HG02759 (cell line): Measurements from ENCODE around the gene ZFP37.
A peak's percentile ranks its signal among the peaks of the same experiment; 100 is the strongest.
"Not testable (repeated sequence)": the region's sequence is repeated elsewhere in the genome, so short reads cannot be mapped to it uniquely, and the experiment has no call there.

Experiments
- ATAC-seq: cut with Tn5 transposase; IDR thresholded peaks from one replicate; pipeline ENCODE4 v1.9.1; 2021; ENCODE audit warnings: mild to moderate bottlenecking, moderate library complexity; ENCODE audit not compliant: unreplicated experiment

ZFP37 gene

GRCh38 chr9:113056191-113057106, at the start of gene ZFP37:
Gene ZFP37, minus strand, starts transcription at chr9:113056724. Its CDS starts 36 bp downstream, at chr9:113056688.
- peak; percentile 95 for ATAC-seq

GRCh38 chr9:113105345-113105744, 48.8 kb upstream of the ZFP37 start:
- ATAC-seq, result not testable (repeated sequence)

- no peak for ATAC-seq
These were observed 39.0 kb upstream of the ZFP37 start for GRCh38 chr9:113095561-113095960.

- not testable (repeated sequence) for ATAC-seq
These were observed 33.4 kb upstream of the ZFP37 start for GRCh38 chr9:113089924-113090323.

- not testable (repeated sequence) for ATAC-seq
These were observed 32.6 kb upstream of the ZFP37 start for GRCh38 chr9:113089143-113089505.

GRCh38 chr9:113088456-113089142, 32.1 kb upstream of the ZFP37 start:
- not testable (repeated sequence) for ATAC-seq

GRCh38 chr9:113062932-113063310, 6.4 kb upstream of the ZFP37 start:
- not testable (repeated sequence) for ATAC-seq

- ATAC-seq, result not testable (repeated sequence)
These were observed 5.9 kb upstream of the ZFP37 start for GRCh38 chr9:113062256-113062931.

GRCh38 chr9:113061072-113061850, 4.7 kb upstream of the ZFP37 start:
- not testable (repeated sequence) for ATAC-seq

- ATAC-seq, result not testable (repeated sequence)
These were observed 3.2 kb upstream of the ZFP37 start for GRCh38 chr9:113059581-113060284.

- ATAC-seq, result no peak
These were observed 669 bp upstream of the ZFP37 start for GRCh38 chr9:113057193-113057592.

- ATAC-seq, result no peak
These were observed 13.5 kb downstream of the ZFP37 start for GRCh38 chr9:113042884-113043657.

GRCh38 chr9:113026200-113026599, 30.3 kb downstream of the ZFP37 start:
- no peak for ATAC-seq

- ATAC-seq, result no peak
These were observed 38.3 kb downstream of the ZFP37 start for GRCh38 chr9:113018247-113018646.

GRCh38 chr9:113012492-113012891, 44.0 kb downstream of the ZFP37 start:
- ATAC-seq, result no peak

- no peak for ATAC-seq
These were observed 44.6 kb downstream of the ZFP37 start, which contains the start of gene ZNF883 for GRCh38 chr9:113011911-113012381. Gene ZNF883, minus strand, starts transcription at chr9:113012192.

GRCh38 chr9:113005777-113006176, 50.7 kb downstream of the ZFP37 start:
- ATAC-seq, result no peak

- no peak for ATAC-seq
These were observed 59.1 kb downstream of the ZFP37 start for GRCh38 chr9:112997236-112997941.
